GM12878 (cell line): ENCODE data around the gene PDLIM4. TPM values are rescaled to one million over a fixed set of nuclear protein-coding genes. Genes with fewer than 3 reads are reported as not detected.
A peak's percentile ranks its signal among the peaks of the same experiment; 100 is the strongest.

ENCODE experiments used
- ATAC-seq: fragments of 200-7000 bp; cut with Tn5 transposase; 3 replicates; pipeline ENCODE4 v1.9.1; 2020; ENCODE audit warnings: mild to moderate bottlenecking, moderate library complexity
- BruUV-seq: library from RNA; stranded (reverse); fragments of 400-500 nt; replicated peaks from 2 replicates; lab custom pipeline; 2021; lab: Mats Ljungman, UMichigan
- CTCF ChIA-PET: fragments of 300-600 bp; sonication (Branson Sonifier 250); formaldehyde crosslinking; extraction: SDS; loops from one replicate; lab custom pipeline; 2021; ENCODE audit warnings: inconsistent platforms; lab: Yijun Ruan, JAX
- POLR2A ChIA-PET: fragments of 350-600 bp; formaldehyde crosslinking; extraction: SDS; loops from one replicate; lab custom pipeline; 2021; ENCODE audit warnings: inconsistent platforms; lab: Charles Lee
- RAD21 ChIA-PET: fragments of 300-600 bp; sonication (Branson Sonifier 250); formaldehyde crosslinking; loops from one replicate; lab custom pipeline; 2023; ENCODE audit warnings: antibody characterized with exemption; ENCODE audit not compliant: unreplicated experiment; lab: Charles Lee
- SMC1A ChIA-PET: fragments of 300-600 bp; sonication (Branson Sonifier 250); formaldehyde crosslinking; loops from one replicate; lab custom pipeline; 2023; ENCODE audit not compliant: unreplicated experiment, uncharacterized antibody; lab: Charles Lee
- DNase-seq: peaks from one replicate; pipeline ENCODE4 v3.0.0-alpha.2; 2011; ENCODE audit warnings: low read depth, low spot score
- FAIRE-seq: peaks from 3 replicates; lab custom pipeline; 2011; peaks lifted over from hg19 to GRCh38; lab: Jason Lieb, UNC
- H2AFZ ChIP-seq: 2 replicates; pipeline ENCODE4 v1.6.0; 2011; ENCODE audit warnings: low read depth, low read length, control low read depth; ENCODE audit not compliant: control insufficient read depth
- H3K27ac ChIP-seq: 2 replicates; pipeline ENCODE4 v1.5.1; 2011; ENCODE audit warnings: control low read depth; ENCODE audit not compliant: control insufficient read depth, insufficient read depth
- H3K27me3 ChIP-seq, 2 experiments: replicated peaks in 1 of 2; 2 replicates each; pipeline versions ENCODE4 v1.6.0 to v1.6.1; 2011; ENCODE audit warnings: low read length in 1 of 2; ENCODE audit not compliant: control insufficient read depth in 2 of 2, insufficient read depth in 2 of 2
- H3K36me3 ChIP-seq, 2 experiments: 2 replicates each; pipeline ENCODE4 v1.5.1; 2011; ENCODE audit warnings: low read length in 1 of 2; ENCODE audit not compliant: control insufficient read depth in 2 of 2, insufficient read depth in 2 of 2
- H3K4me1 ChIP-seq: 2 replicates; pipeline ENCODE4 v1.6.1; 2011; ENCODE audit warnings: mild to moderate bottlenecking, low read length, moderate library complexity, mixed read lengths; ENCODE audit not compliant: control insufficient read depth, insufficient read depth
- H3K4me2 ChIP-seq: 2 replicates; pipeline ENCODE4 v1.6.0; 2011; ENCODE audit warnings: control low read depth; ENCODE audit not compliant: control insufficient read depth, insufficient read depth
- H3K4me3 ChIP-seq: fragments of 200-600 bp; sonication (generic); 2 replicates; pipeline ENCODE4 v1.5.1; 2016
- H3K79me2 ChIP-seq: 2 replicates; pipeline ENCODE4 v1.6.0; 2011; ENCODE audit warnings: low read length; ENCODE audit not compliant: control insufficient read depth, insufficient read depth
- H3K9ac ChIP-seq: 2 replicates; pipeline ENCODE4 v1.8.0; 2011; ENCODE audit warnings: low read length, control low read depth, mixed read lengths; ENCODE audit not compliant: control insufficient read depth, insufficient read depth
- H3K9me3 ChIP-seq: replicated peaks from 3 replicates; pipeline ENCODE4 v1.5.1; 2011; ENCODE audit warnings: mild to moderate bottlenecking, low read length; ENCODE audit not compliant: control insufficient read depth, insufficient read depth
- H4K20me1 ChIP-seq: 2 replicates; pipeline ENCODE4 v1.6.0; 2011; ENCODE audit not compliant: control insufficient read depth, insufficient read depth
- EED ChIP-seq: sonication (generic); IDR thresholded peaks from 2 replicates; pipeline ENCODE4 v1.6.1; 2016; ENCODE audit warnings: antibody characterized with exemption, low read depth
- MLLT1 ChIP-seq: fragments of 450-650 bp; IDR thresholded peaks from 2 replicates; pipeline ENCODE4 v1.6.1; 2016; ENCODE audit warnings: mild to moderate bottlenecking
- NKRF ChIP-seq: fragments of 450-650 bp; conservative IDR thresholded peaks from 2 replicates; pipeline ENCODE4 v1.6.1; 2017; ENCODE audit warnings: mild to moderate bottlenecking, moderate library complexity
- WRNIP1 ChIP-seq: IDR thresholded peaks from 2 replicates; pipeline ENCODE4 v1.6.1; 2011; ENCODE audit warnings: low read depth, low read length, improper control_type of control experiment, borderline replicate concordance
- WGBS: methylation state at CpG from one replicate; pipeline ENCODE4 v1.1.6; 2016; ENCODE audit warnings: low lambda C conversion rate; ENCODE audit not compliant: insufficient replicate concordance, insufficient coverage; ENCODE audit errors: missing lambda C conversion rate; 5-methylcytosine and 5-hydroxymethylcytosine counted together
- in situ Hi-C: fragments of 300-500 bp; cut with MboI; formaldehyde crosslinking; loops from 9 replicates; pipeline ENCODE4 v1.14.3; 2018; ENCODE audit warnings: mixed read lengths
- intact Hi-C: fragments of 100-400 bp; cut with micrococcal nuclease; formaldehyde crosslinking; loops from one replicate; pipeline ENCODE4 v1.14.2; 2022; ENCODE audit not compliant: unreplicated experiment
- polyA plus RNA-seq, 11 experiments: library from polyadenylated mRNA; depleted of rRNA in 4 of 11; unstranded in 6 of 11; stranded (reverse) in 5 of 11; fragments of >200 nt; fragmentation: Nextera tagmentation in 4 of 11; fragmentation: Illumina TruSeq in 1 of 11; extraction: Ambion mirVana in 4 of 11; extraction: Trizol in 1 of 11; gene quantifications; 1 replicate in 1 of 11; 2 replicates in 10 of 11; pipeline versions ENCODE4 v1.2.1 to v1.2.3, GENCODE V29; 2011 to 2016; ENCODE audit warnings: inconsistent platforms in 2 of 11, missing spikeins in 2 of 11, low read depth in 1 of 11
- total RNA-seq, 4 experiments: library from RNA; depleted of rRNA in 3 of 4; stranded (reverse); fragments of >200 nt in 3 of 4; fragmentation: Illumina TruSeq in 1 of 4; extraction: Trizol in 1 of 4; gene quantifications; 2 replicates each; pipeline versions ENCODE4 v1.2.1 to v1.2.3, GENCODE V29; 2013 to 2021

PDLIM4 gene
- total and polyA plus RNA-seq, 10 of the 15 experiments (the other 5 are each of a cell fraction or from before 2014, with no cell fraction given): 0.13 to 1.7 (median 0.39) TPM; not detected in 3

DNA sequence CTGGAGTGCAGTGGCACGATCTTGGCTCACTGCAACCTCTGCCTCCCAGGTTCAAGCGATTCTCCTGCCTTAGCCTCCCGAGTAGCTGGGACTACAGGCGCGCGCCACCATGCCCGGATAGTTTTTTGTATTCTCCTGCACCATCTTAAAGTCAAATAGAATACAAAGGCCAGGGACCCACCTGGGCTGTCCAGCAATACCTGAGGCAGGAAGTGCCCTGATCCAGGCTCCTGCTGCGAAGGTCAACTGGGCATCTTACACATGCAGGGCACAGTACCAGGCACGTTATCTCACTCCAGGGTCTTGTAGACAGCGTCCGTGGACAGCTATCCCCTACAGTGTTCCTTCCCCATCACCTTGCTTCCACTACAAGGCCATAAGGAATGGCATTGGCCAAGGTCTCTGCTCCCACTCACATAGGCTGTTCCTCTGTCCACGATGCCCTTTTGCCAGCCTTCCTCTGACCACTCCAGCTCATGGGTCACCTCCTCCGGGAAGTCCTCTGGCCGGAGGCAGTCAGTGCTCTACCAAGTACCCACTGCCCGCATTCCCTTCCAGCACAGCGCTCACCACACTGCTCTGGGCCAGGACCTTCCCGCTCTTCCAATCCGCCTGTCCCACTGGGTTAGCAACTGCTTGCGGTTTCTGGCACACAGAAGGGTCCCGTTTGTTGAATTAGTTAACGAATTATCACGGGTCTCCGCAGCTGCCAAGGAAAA, 30.8 kb upstream of the PDLIM4 start:
- Histone ChIP-seq H2AFZ (peak overlapping the region; percentile 64; the same call in 1 of the 2 replicates), H4K20me1 (no peaks in the 10 kb centered on the region)
- DNase-seq: no peak
- WGBS: 79% methylated on average over 22 of the region's 23 CpGs
- POLR2A ChIA-PET: interaction anchor here (0.7 to 1.6 kb wide), 3 partner anchors 17 to 24 kb away, joined by 3 to 5 read pairs (median 3); no protein-coding TSS in a partner anchor
- TF ChIP-seq NKRF (no peak), MLLT1 (peak; percentile 31; the same call in 1 of the 2 replicates), EED (no peak), WRNIP1 (no peak)
- TF ChIP-seq, all 136 proteins: peak for 1
- peak overlapping the region; percentile 68 for H3K4me2 ChIP-seq
- BruUV-seq: no TSS peak
- no peak for FAIRE-seq
- in situ Hi-C loops (no loop called here), intact Hi-C loops (no loop called here)
- SMC1A ChIA-PET: interaction anchor here (1.0 to 2.1 kb wide), 4 partner anchors 11 to 47 kb away, joined by 3 to 10 read pairs (median 7); no protein-coding TSS in a partner anchor
- no peak overlapping the region for H3K27ac ChIP-seq
- no peak for ATAC-seq
- peak overlapping the region; percentile 75 for H3K4me3 ChIP-seq
- RAD21 ChIA-PET: interaction anchor here (1.1 to 3.4 kb wide), 2 partner anchors 11 to 200 kb away, joined by 3 to 11 read pairs; no protein-coding TSS in a partner anchor
- H3K27me3 ChIP-seq: peaks cover 0 to 5% of the 10 kb centered on the region in 2 experiments; a peak in 2 of 4 replicates
- CTCF ChIA-PET: interaction anchor here (0.9 to 4.1 kb wide), 4 partner anchors 11 to 48 kb away, joined by 3 to 41 read pairs (median 6); no protein-coding TSS in a partner anchor
- H3K36me3 ChIP-seq: no peaks in the 10 kb centered on the region
- no peaks in the 10 kb centered on the region for H3K79me2 ChIP-seq
- H3K9ac ChIP-seq: peak overlapping the region; percentile 56; the same call in 1 of the 2 replicates
- H3K4me1 ChIP-seq: peaks cover 10% of the 10 kb centered on the region
- H3K9me3 ChIP-seq: no peaks in the 10 kb centered on the region; the same call in 2 of the 3 replicates
